Osteoblast (primary cell): Measurements from ENCODE around the gene KIAA0408. TPM values are rescaled to one million over a fixed set of nuclear protein-coding genes. Genes with fewer than 3 reads are reported as not detected.

Experiments
- DNase-seq: peaks from one replicate; pipeline ENCODE4 v3.0.0; 2011; ENCODE audit warnings: low spot score, mixed read lengths; ENCODE audit not compliant: insufficient read length; ENCODE audit errors: missing footprints
- H2AFZ ChIP-seq: 2 replicates; pipeline ENCODE4 v1.6.0; 2011; ENCODE audit warnings: mild to moderate bottlenecking, low read length
- H3K27ac ChIP-seq: 2 replicates; pipeline ENCODE4 v1.5.1; 2011; ENCODE audit warnings: mild to moderate bottlenecking, low read depth, low read length, moderate library complexity
- H3K27me3 ChIP-seq: 2 replicates; pipeline ENCODE4 v1.6.0; 2012; ENCODE audit warnings: mild to moderate bottlenecking, control low read depth, inconsistent platforms, low read length, moderate library complexity; ENCODE audit not compliant: insufficient read depth
- H3K36me3 ChIP-seq: 2 replicates; pipeline ENCODE4 v1.5.1; 2011; ENCODE audit warnings: mild to moderate bottlenecking, low read length, control low read depth, moderate library complexity; ENCODE audit not compliant: insufficient read depth
- H3K4me1 ChIP-seq: 2 replicates; pipeline ENCODE4 v1.5.1; 2011; ENCODE audit warnings: mild to moderate bottlenecking, low read length, control low read depth, moderate library complexity; ENCODE audit not compliant: insufficient read depth
- H3K4me2 ChIP-seq: 2 replicates; pipeline ENCODE4 v1.6.0; 2011; ENCODE audit warnings: mild to moderate bottlenecking, low read length; ENCODE audit not compliant: insufficient read depth
- H3K4me3 ChIP-seq: fragments of 200-600 bp; sonication (generic); 3 replicates; pipeline ENCODE4 v1.5.1; 2012; ENCODE audit warnings: mild to moderate bottlenecking, low read length, inconsistent platforms; ENCODE audit not compliant: insufficient read depth
- H3K79me2 ChIP-seq: 2 replicates; pipeline ENCODE4 v1.6.0; 2012; ENCODE audit warnings: mild to moderate bottlenecking, low read length, control low read depth, inconsistent platforms; ENCODE audit not compliant: insufficient read depth
- H3K9me3 ChIP-seq: 2 replicates; pipeline ENCODE4 v1.5.1; 2011; ENCODE audit warnings: low read depth, low read length, control low read depth
- H4K20me1 ChIP-seq: 2 replicates; pipeline ENCODE4 v1.6.0; 2012; ENCODE audit warnings: mild to moderate bottlenecking, low read length, control low read depth; ENCODE audit not compliant: insufficient read depth
- CTCF ChIP-seq: IDR thresholded peaks from 2 replicates; pipeline ENCODE4 v1.5.1; 2011; ENCODE audit warnings: mild to moderate bottlenecking, low read depth, low read length, moderate library complexity; ENCODE audit errors: extremely low read depth
- total RNA-seq: library from RNA; depleted of rRNA; stranded (reverse); fragments of >200 nt; gene quantifications from 2 replicates; pipeline ENCODE4 v1.2.3, GENCODE V29; 2012

Gene KIAA0408
- total RNA-seq, 1 donor, result 2.5 TPM

- TF ChIP-seq CTCF, result no peak
- DNase-seq, result no peak
- H2AFZ ChIP-seq, result no peak overlapping the region
- H4K20me1 ChIP-seq, result no peaks in the 10 kb centered on the region
- H3K9me3 ChIP-seq, result no peaks in the 10 kb centered on the region
- no peaks in the 10 kb centered on the region for H3K79me2 ChIP-seq
- peak overlapping the region; percentile 75 for H3K27ac ChIP-seq
- no peaks in the 10 kb centered on the region for H3K27me3 ChIP-seq
- no peaks in the 10 kb centered on the region for H3K36me3 ChIP-seq
- peaks cover 45% of the 10 kb centered on the region for H3K4me1 ChIP-seq
- peak overlapping the region; percentile 49 for H3K4me2 ChIP-seq
- no peak overlapping the region for H3K4me3 ChIP-seq
Measured at GRCh38 chr6:127481111-127481510, 21.9 kb upstream of the KIAA0408 start.

GRCh38 chr6:127477658-127478057 is 18.5 kb upstream of the KIAA0408 start:
- H3K4me2 ChIP-seq, result no peak overlapping the region
- no peak for DNase-seq
- no peak for TF ChIP-seq CTCF
- no peaks in the 10 kb centered on the region for H3K27me3 ChIP-seq
- H3K9me3 ChIP-seq, result no peaks in the 10 kb centered on the region
- H2AFZ ChIP-seq, result no peak overlapping the region
- H3K79me2 ChIP-seq, result no peaks in the 10 kb centered on the region
- H3K27ac ChIP-seq, result no peak overlapping the region
- H3K4me1 ChIP-seq, result peaks cover 21% of the 10 kb centered on the region
- H3K36me3 ChIP-seq, result no peaks in the 10 kb centered on the region
- H4K20me1 ChIP-seq, result no peaks in the 10 kb centered on the region
- H3K4me3 ChIP-seq, result no peak overlapping the region

GRCh38 chr6:127475823-127476176 is 16.6 kb upstream of the KIAA0408 start:
- Histone ChIP-seq H2AFZ (no peak overlapping the region), H4K20me1 (no peaks in the 10 kb centered on the region), H3K4me2 (no peak overlapping the region), H3K4me3 (no peak overlapping the region), H3K4me1 (peaks cover 10% of the 10 kb centered on the region), H3K27me3 (no peaks in the 10 kb centered on the region), H3K36me3 (no peaks in the 10 kb centered on the region), H3K79me2 (no peaks in the 10 kb centered on the region), H3K27ac (no peak overlapping the region), H3K9me3 (no peaks in the 10 kb centered on the region)
- no peak for TF ChIP-seq CTCF
- no peak for DNase-seq

- no peaks in the 10 kb centered on the region for H3K36me3 ChIP-seq
- H3K4me2 ChIP-seq, result no peak overlapping the region
- no peaks in the 10 kb centered on the region for H3K27me3 ChIP-seq
- no peak overlapping the region for H3K27ac ChIP-seq
- H3K4me3 ChIP-seq, result no peak overlapping the region
- no peaks in the 10 kb centered on the region for H3K79me2 ChIP-seq
- H3K4me1 ChIP-seq, result peaks cover 8% of the 10 kb centered on the region
- H3K9me3 ChIP-seq, result no peaks in the 10 kb centered on the region
- TF ChIP-seq CTCF, result no peak
- H4K20me1 ChIP-seq, result no peaks in the 10 kb centered on the region
- no peak overlapping the region for H2AFZ ChIP-seq
- no peak for DNase-seq
Measured at GRCh38 chr6:127475135-127475822, 16.1 kb upstream of the KIAA0408 start.
